NCI-H187 (cell line): ENCODE data around the gene FKBP2.

ENCODE experiments used
- DNase-seq, 2 experiments: peaks; one replicate each; lab custom pipeline; 2025; lab: John Stamatoyannopoulos, UW

The FKBP2 gene

GRCh38 chr11:64249563-64250414, 8.9 kb downstream of the FKBP2 start:
- DNase-seq: no peak

DNA sequence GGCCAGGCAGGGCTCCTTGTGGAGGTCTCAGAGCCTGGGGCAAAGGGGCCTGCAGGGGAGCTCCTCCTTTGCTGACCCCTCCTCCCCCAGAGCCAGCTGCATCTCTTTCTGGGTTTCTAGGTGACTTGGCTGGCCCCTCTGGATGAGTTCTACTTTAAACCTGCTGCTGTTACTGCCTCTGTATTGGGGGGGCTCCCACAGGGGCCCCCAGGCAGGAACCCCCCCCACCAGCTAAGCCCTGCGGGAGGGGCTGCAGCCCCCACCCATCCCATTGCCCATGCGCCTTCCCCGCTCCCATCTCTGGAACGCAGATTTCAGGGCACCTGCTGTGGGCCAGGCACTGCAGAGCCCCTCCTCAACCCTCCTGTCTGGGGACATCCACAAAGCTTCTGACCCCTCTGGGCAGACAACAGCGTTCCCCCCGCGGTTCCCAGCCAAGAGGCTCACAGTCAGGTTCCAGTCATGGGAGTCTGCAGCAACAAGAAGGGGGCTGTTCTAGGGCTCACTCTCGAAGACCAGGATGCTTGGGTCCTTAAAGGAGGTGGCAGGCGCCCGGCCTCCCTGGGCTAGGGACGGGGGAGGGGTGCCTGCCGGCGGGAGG, 9.6 kb downstream of the FKBP2 start:
- peak in 1 of 2 experiments; percentile 33 for DNase-seq

DNA sequence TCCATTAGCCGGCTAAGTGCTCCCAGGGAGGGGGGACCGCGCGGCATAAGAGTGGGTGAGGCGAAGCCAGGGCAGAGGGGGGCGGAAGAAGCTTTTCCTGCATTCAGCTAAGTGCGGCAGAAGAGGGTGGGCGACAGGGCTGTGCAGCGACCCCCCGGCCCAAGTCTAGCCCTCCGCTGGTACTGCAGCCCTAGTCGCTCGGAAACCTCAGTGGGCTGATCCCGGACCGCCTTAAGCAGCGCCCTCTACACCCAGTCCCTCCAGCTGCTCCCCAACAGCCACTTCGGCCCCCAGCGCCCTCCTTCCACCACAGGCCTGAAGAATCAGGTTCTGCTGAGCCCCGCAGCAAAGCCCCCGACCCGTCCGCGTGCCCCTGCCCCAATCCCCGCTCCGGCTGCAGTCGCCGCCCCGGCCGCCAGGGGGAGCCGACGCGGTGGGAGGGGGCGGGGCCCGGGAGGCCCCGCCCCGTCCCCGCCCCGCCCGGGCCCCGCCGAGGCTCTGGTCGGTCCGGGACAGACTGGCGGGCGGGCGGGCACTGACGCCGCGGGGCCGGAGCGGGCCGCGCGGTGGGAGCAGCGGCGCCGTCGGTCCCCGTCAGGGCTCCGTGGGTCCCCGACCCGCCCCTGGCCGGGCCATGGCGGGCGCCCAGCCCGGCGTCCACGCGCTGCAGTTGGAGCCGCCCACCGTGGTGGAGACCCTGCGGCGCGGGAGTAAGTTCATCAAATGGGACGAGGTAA, 10.3 kb downstream of the FKBP2 start, which contains the start of gene PLCB3:
Gene PLCB3, plus strand, starts transcription at position 515 of the 737 bp plus-strand sequence. Its CDS starts 120 bp downstream, at position 635.
- DNase-seq: peak in 1 of 2 experiments; percentile 14

DNA sequence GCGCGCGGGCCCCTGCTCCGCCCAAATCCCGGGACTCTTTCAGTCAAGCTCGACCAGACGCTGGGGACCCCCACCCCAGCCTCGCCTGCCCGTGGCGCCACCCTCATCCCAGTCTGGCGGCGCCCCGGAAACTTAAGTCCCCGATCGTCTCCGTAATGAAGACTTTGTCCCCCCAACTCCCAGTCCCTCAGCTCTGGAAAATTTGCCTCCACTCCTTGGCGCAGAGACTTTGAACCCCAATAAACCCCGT, 10.8 kb downstream of the FKBP2 start:
- no peak for DNase-seq

DNA sequence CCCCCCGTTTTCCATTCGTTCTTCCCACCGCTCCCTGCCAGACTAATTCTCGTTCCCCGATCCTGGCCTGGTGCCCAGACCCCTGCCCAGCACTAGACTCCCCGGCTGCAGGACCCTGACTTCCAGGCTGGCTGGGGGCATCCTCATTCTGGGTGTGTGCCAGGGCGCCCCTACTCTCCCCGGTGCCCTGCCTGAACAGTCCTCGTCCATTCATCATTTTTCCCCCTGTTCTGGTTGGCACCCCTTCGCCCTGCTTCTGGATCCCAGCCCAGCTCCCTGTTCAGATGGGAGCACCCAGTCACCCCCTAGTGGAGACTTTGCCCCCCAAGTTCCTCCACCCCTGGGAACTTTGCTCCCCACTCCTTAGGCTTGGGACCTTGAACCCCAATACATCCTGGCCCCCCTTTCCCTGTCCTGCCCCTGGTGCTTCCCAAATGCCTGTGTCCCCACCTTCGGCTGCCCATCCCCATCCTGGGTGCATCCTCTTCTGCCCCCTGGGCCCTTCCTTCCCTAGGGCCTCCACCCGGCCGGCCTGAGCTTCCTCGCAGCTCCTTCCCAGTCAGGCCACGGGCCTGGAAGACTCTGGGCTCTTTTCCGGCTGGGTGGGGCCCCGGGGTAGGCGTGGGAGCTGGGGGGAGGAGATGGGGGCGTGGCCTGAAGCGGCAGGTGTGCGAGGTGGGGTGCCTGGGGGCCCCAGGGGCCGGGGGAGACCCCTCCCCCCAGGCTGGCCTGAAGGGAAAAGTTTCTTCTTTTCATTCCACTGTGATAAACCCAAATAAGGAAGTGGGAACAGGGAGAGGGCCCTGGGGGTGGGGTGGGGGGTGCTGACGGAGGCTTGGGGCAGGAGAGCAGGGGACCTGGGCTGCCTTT, 11.3 kb downstream of the FKBP2 start:
- DNase-seq: no peak

GRCh38 chr11:64253043-64253442, 12.1 kb downstream of the FKBP2 start:
- DNase-seq: no peak

DNA sequence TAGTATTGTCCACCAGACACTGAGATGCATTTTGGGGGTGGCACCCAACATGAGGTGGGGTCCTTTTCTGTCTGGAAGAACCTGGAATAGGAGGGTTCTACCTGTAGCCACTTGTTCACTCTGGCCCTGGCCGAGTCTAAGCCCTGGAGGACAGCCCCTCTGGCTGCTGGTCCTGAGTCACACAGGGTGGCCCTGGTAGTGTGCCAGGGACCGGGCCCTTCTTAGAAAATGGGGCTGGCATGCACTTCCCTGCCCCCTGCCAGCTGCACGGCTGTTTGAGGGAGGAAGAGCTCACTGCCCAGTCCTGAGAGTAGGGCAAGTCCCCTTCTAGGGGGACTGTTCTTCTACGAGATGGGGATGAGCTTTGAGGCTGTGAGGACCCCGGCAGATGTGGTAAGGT, 12.6 kb downstream of the FKBP2 start:
- DNase-seq: no peak

GRCh38 chr11:64254326-64254725, 13.4 kb downstream of the FKBP2 start:
- DNase-seq: no peak

- DNase-seq: no peak
These were observed 14.5 kb downstream of the FKBP2 start for GRCh38 chr11:64255135-64256128.

DNA sequence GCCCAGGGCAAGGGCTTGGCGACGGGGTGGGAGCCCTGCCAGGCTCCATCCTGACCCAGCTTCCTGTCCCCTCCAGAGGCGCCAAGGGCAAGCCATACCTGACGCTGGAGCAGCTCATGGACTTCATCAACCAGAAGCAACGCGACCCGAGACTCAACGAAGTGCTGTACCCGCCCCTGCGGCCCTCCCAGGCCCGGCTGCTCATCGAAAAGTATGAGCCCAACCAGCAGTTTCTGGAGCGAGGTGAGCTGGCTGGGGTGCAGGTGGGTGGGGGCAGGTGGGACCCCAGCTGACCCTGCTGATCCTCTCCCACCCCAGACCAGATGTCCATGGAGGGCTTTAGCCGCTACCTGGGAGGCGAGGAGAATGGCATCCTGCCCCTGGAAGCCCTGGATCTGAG, 15.4 kb downstream of the FKBP2 start:
- DNase-seq: no peak

DNA sequence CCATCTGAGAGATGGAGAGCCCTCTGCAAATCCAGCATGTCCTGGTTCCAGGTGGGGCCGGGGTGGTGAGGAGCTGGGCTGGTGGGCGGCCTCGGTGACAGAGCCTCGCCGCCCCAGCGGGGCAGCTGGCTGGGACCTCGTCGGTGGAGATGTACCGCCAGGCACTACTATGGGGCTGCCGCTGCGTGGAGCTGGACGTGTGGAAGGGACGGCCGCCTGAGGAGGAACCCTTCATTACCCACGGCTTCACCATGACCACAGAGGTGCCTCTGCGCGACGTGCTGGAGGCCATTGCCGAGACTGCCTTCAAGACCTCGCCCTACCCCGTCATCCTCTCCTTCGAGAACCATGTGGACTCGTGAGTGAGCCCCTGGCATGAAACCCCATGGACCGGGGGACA, 17.5 kb downstream of the FKBP2 start:
- no peak for DNase-seq

GRCh38 chr11:64258946-64259532, 18.1 kb downstream of the FKBP2 start:
- DNase-seq: no peak

DNA sequence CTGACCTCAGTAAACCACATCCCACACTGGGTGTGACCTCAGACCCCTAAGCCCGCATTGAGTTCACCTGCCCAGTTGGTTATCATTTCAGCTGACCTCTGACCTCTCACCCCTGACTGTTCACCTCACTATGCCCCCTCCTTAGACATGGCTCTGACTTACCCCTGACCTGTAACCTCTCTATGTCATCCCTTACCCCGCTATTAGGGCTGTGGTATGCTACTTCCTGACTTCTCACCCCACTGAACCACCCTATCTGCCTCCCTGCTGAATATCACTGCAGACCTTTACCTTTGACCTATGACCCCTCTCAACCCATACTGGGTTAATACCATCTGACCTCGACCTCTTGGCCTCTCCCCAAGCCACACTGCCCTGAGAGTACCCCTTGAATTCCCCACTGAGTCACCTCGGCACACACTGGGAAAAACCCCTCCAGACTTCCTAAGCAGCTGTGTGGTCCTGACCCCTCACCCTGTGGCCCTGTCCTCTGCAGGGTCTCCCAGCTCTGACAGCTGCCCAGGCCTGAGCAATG, 18.7 kb downstream of the FKBP2 start:
- no peak for DNase-seq

- no peak for DNase-seq
These were observed 19.3 kb downstream of the FKBP2 start for GRCh38 chr11:64260147-64260708.

DNA sequence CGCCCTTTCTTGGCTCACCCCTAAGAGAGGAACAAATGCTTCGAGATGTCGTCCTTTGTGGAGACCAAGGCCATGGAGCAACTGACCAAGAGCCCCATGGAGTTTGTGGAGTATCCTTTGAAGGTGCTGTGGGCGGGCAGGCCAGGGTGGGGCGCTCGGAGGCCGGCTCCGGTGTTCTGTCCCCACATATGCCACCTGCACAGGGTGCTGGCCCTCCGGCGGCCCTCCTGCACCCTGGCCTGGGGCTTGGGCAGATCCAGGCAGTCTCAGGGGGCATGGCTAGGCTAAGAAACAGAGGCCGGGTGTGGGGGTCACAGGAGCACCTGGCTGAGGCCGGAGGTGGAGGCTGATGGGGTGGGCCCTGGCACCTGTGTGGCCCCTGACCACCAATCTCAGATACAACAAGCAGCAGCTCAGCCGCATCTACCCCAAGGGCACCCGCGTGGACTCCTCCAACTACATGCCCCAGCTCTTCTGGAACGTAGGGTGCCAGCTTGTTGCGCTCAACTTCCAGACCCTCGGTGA, 20.7 kb downstream of the FKBP2 start:
- no peak for DNase-seq

- DNase-seq: no peak
These were observed 21.5 kb downstream of the FKBP2 start for GRCh38 chr11:64262271-64263002.

DNA sequence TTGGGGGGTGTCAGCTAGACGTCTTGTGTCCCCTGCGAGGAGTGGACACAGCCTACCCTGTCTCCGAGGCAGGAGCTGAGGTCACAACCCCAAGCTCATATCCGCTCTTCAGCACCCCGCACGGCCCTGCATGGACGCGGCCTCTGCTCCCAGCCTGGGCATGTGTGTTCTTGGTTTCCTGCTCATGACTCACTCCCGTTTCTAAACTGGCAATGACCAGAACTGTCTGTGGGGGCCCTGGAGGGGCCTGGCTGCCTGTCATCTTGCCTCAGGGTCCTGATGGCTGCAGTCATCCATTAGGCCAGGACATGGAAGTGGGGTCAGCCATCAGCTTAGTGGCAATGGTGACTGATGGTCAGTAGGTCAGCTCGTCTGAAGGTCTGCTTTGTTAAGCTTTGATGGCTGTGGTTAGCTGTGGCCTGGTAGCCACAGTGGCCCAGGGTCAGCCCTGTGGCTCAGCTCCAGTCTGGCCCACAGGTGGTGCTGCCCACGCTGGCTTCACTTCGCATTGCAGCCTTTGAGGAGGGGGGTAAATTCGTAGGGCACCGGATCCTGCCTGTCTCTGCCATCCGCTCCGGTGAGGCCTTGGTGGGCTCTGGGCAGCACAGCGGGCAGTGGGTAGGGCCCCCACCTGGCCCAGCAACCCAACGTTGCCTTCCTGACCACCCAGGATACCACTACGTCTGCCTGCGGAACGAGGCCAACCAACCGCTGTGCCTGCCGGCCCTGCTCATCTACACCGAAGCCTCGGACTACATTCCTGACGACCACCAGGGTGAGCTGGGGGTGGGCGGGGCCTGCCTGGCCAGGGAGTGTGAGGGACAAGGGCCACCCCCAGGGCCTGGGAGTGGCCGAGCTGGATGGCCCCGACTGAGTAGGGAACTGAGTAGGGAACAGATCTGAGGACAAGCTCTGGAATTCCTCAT, 22.4 kb downstream of the FKBP2 start:
- DNase-seq: no peak

DNA sequence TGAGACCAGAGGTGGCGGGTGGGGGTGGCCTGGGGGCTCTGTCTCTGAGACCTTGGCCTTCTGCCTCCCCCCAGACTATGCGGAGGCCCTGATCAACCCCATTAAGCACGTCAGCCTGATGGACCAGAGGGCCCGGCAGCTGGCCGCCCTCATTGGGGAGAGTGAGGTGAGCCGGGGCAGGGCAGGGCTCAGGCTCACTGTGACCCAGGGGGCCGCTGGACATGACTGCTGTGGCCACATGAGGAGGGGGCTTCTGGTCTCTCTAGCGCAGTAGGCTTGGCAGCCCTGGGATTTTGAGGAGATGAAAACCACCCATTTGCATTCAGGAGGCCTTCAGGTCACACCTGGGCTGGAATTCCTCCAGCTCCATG, 23.0 kb downstream of the FKBP2 start:
- no peak for DNase-seq
